GM18505 (cell line): ENCODE results near the gene IRAK3.
A peak's percentile ranks its signal among the peaks of the same experiment; 100 is the strongest.
"Not testable (repeated sequence)": the region's sequence is repeated elsewhere in the genome, so short reads cannot be mapped to it uniquely, and the experiment has no call there.

Source experiments
- ATAC-seq: cut with Tn5 transposase; IDR thresholded peaks from one replicate; pipeline ENCODE4 v1.9.1; 2021; ENCODE audit not compliant: unreplicated experiment
- POLR2A ChIP-seq: IDR thresholded peaks from 4 replicates; pipeline ENCODE4 v1.6.1; 2011; ENCODE audit warnings: borderline replicate concordance; ENCODE audit not compliant: insufficient read depth, insufficient read length; ENCODE audit errors: extremely low read depth

Gene IRAK3

DNA sequence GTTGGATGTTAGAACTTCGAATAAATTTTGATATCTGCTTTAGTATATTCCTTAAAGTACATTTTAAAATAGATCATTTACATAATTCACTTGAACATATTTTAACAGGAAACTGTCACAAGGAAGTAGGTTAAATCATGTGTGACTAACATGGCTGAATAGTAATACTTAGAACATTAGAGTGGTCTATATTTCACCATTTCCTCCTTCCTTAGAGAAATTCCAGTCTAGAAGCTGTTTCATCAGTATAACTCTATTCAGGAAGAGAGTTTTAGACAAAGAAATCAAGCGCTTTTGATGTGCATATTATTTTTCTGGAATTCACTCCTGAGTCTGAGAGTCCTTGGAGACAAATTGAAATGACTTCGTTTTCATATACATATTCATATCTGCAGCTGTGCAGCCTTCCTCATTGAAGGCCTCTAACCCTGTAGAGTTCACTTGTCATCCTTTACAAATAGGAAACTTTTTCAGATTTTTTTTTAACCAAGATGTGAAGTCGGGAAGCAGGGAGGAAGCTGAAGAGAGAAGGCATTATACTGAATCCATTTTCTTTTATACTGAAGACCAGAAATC is 28.4 kb downstream of the IRAK3 start:
- TF ChIP-seq POLR2A, result no peak
- no peak for ATAC-seq

DNA sequence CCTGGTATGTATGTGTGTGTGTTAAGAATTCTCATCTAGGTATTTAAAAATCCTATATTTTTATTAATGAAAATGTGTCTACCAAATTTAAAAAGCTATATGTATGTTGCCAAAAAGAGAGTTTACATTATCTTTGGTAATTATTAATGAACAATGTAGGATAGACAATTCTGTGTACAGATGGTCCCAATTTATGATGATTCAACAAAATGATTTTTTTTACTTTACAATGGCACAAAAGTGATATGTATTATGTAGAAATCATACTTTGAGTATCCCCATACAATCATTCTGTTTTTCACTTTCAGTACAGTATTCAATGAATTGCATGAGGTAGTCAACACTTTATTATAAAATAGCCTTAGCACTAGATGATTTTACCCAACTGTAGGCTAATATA is 39.4 kb downstream of the IRAK3 start:
- no peak for TF ChIP-seq POLR2A

DNA sequence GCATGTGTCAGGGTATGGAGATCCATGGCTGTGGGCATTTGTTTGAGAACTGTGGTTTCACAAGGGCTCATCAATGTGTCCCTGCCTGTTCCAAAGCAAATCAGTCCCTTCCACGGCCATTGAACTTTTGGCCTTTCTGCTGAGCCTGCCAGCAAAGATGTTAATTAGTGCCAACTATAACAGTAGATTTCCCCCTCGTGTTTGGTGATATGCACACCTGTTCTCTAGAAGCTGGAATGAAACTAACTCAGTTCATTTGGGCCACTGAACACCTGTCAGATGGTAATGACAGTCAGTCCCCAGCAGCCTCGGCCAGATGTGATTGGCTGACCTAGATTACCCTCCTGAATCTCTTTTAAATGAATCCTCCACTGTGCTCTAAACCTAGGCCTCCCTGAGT is 43.2 kb downstream of the IRAK3 start:
- no peak for ATAC-seq
- TF ChIP-seq POLR2A, result no peak

More for the DNA sequence above, 39.4 kb downstream of the IRAK3 start:
- ATAC-seq, result no peak

DNA sequence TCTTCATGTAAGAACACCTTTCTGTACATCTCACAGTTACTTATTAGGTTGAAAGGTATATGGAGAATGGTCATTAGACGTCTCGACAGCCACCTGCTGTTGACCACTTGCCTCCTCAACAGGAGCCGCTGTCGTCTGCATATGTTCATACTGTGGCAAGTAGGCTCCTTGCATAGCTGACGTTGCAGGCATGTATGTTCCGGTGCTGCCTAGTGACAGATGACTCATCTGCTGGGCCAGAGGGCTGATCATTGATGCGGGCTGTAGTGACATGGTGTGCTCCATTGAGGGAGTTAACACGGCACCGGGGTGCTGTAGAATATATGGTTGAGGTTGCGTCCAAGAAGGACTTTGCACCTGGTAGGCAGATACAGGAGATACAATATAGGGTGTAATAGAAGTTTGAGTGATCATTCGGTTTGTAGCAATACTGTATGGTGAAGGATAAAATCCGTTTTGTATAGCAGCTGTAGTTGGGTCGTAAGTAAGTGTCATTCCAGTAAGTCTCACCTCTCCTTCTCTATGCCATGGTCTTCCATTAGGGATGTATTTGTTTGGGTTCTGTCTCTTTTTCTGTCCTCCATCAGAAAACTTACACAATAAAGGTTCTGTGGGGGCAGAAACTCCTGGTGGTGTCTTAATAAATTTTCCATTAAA is 45.2 kb downstream of the IRAK3 start:
- ATAC-seq, result peak; percentile 64

DNA sequence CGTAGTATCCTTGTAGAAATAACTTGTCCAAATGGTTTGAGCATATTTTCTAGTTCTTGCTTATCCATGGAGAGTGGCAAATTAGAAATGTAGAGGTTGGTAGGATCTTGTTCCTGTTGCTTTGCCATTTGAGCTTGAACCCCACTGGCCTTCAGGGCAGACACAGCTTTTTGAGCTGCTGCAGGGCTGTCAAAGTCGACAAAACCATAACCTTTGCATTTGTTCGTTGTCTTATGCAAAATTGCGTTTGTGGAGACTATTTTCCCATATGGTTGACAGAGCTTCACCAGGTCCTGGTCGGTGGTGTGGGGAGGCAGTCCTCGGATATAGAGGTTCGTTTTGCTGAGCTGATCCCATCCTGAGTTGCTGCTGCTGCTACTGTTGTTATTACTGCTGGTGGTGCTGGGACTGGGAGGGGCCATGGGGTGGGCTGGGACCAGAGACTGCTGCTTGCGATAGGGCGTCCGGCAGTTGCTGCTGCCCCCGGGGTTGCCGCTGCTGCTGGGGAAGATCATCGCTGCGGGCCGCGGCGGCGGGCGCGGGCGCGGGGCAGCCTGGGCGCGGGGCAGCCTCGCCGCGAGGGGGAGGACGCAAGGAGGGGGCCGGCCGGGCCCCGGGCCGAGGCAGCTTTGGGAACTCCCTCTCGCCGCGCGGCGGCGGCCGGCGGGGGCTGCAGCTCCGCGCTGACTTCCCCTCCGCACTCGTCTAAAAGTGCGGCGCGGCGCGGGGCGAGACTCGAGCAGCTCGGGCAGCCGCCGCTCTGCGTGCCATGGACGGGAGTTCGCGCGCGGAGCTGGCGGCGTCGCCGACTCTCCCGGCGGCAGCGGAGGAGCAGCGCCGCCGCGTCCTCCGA is 46.0 kb downstream of the IRAK3 start:
- ATAC-seq, result peak; percentile 66

DNA sequence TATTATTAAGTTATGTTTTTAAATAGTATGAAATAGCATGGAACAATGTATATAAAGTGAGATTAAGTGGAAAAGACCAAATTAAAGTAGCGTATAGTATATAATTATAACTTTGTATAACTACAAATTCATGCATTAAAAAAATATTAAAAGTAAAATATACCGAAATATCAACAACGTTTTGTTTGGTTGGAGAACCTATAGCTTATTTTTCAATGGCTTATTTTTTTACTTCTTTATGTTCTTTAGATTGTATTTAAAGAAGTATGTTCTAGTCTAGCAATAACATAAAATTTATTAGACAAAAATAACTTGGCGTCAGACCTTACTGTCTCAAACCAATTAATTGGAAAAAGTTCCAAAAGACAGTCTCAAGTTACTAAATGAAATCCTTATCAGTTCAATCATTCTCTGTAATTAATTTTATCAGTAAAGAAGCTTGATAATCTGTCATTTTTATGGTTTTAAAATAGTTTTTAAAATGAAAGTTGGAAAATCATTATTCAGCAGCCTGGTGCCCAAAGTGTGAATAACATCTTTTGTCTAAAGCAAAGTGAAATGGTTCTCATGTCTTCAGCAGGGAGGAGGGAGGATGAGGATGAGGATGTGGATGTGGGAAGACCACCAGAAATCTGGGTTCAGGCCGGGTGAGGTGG is 46.7 kb downstream of the IRAK3 start:
- ATAC-seq, result no peak
- TF ChIP-seq POLR2A, result no peak

DNA sequence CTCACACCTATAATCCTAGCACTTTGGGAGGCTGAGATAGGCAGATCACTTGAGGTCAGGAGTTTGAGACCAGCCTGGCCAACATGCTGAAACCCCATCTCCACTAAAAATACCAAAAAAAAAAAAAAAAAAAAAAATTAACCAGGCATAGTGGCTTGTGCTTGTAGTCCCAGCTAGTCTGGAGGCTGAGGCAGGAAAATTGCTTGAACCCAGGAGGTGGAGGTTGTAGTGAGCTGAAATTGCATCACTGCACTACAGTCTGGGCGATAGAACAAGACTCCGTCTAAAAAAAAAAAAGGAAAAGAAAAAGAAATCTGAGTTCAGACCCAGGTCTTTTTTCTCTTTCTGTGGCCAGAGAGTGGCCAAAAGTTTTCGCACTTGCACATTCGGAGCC is 47.3 kb downstream of the IRAK3 start:
- ATAC-seq, result not testable (repeated sequence)

DNA sequence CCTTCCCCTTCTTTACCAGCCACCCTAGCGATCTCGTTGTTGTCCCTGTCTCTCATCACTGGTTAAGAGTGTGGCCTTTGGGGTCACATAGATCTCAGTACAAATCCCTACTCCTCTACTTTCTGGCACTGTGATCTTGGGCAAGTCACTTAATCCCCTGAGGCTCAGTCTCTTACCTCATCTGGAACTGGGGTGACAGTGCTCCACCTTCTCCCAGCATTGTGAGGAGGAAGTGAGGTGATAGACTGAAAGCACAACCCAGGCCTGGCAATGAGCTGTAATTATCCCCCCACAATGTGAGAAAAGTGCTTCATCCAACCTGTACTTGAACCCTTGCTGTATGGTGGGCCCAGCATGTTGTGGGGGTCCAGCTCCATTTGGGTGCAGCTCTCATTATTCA is 48.0 kb downstream of the IRAK3 start:
- no peak for TF ChIP-seq POLR2A
- ATAC-seq, result no peak

DNA sequence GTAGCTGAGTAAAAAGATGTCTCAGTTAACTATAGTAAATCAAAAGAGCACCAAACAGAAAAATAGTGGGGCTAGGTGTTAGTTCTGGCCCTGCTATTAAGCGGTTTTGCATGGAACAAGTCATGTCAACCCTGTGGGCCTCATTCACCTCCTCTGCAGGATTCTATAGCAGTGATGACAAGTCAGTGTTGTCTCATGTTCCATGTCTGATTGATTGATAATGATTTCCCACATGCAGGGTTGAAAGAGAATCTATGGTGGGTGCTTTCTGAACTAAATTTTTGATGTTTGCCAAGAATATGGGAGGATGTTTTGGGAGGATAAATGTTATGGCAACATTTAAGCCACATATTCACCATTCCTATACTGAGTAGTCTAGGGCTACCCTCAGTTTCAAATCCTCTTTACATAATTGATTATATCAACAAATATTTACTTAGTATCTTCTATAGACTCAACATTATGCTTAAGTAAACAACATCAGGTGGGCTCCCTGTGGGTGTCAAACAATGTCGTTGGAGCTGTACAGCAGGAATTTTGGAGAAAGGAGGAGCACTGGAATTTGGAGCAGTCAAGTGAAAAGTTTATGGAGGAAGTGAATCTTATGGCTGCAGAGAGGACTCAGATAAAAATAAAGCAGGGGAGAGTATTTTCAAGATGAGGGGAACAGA is 48.6 kb downstream of the IRAK3 start:
- ATAC-seq, result no peak
- no peak for TF ChIP-seq POLR2A

DNA sequence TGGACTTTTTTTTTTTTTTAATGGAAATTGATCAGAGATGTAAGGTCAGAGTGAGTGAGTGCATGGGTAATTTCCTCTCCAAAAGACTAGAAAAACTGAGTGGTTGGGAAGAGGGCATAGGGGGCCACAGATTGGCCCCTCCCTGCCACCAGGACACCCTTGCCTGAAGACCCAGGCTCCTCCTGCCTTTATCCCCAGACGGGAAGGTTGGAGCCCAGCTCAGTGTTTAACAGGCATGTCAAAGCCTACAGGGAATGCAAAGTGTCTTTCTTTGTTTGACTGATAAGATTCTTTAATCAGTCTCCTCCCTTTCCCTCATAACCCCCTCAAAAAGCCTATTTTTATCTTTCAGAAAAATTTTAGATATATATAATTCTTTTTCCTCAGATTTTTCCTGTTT is 50.3 kb downstream of the IRAK3 start:
- TF ChIP-seq POLR2A, result no peak
- ATAC-seq, result no peak

DNA sequence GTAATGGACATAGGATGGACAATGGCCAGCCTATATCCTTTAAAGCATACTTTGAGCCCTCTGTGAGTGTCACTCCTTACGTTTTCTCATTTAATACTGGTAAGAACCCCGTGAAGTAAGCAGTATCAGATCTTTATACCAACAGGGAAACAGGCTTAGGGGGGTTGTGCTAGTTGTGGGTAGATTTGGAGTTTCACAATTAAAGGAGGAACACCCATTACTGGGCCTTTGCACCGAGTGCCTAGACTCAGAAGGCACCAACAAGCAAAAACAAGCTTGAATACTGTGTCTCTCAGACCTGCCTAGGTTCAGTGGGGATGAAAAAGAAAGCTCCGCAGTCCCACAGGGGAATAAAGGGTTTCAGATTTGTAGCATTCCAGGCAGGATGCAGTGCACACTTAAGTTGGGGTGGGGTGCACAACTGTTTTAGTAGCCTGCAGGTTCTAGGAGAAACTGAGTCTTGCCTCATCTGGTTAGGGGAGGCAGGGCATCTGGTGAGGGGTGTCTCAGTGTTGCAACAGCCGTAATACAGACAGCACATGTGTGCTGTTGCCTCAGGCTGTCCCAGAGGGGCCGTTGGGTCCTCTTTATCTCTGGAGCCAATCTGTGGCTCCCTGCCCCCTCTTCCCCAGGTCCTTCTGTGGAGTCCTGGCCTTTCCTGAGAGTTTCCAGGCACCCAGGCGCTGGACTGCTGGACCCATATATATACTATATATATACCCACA is 51.2 kb downstream of the IRAK3 start:
- TF ChIP-seq POLR2A, result no peak
- no peak for ATAC-seq

DNA sequence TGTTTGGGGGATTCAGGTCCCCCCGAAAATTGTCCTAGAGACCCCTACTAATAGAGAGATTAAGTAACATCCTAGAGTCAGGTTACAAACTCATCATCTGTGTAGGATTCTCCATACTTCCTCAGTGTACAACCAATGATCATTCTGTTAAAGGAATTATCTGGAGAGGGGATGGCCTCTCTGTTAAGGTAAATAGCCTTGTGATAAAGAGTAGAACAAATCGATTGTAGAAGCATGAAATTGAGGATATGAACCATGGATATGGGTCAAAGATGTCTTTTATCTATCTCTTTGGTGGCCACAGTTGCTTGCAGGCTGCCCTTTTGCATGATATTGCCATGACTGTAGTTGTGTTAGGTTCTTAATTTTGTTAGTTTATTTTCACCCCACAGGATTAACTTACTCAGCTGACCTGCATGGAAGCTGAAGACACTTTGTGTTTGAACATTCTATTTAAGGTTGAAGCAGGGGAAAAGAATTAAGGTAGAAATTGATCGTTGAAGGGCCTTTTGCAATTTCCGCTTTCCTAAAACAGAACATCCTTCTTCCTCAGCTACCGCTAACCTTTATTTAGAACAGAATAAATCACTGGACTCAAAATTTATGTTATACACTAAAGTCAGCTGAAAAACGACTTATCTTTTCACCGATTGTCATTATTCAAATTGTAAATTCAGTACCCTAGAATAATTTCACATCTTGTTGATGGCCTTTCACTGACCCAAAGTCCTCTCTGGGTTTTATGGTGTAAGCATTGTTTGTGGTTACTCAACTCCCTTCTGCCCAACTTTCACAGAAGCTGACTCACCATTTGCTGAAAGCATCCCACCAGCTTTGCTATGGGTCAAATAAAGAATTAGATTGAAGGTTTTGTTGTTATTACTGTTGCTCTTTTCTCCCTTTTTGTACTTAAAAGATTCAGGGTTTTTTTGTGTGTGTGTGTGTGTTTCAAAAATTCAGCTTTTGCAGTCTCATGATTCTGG is 52.3 kb downstream of the IRAK3 start:
- TF ChIP-seq POLR2A, result no peak
- no peak for ATAC-seq
